ENCODE measurements around the gene FKBP5. TPM values are rescaled to one million over a fixed set of nuclear protein-coding genes. Genes with fewer than 3 reads are reported as not detected.

FKBP5 gene
- total and polyA plus RNA-seq, 2 donors from 2014 or later = 45.6 to 267 TPM

GRCh38 chr6:35724471-35724870 is 35.8 kb upstream of the FKBP5 start:
- no peaks in the 10 kb centered on the region for H3K9me3 ChIP-seq (ENCODE audit: control insufficient read depth in 2 of 3, insufficient read depth in 1 of 3, low read length in 3 of 3)
- H3K27ac ChIP-seq (ENCODE audit: low read depth in 2 of 2, low read length in 2 of 2) = no peak overlapping the region
- H3K9ac ChIP-seq (ENCODE audit: low read length in 3 of 3) = peak overlapping the region in 1 of 3 donors; percentile 35
- FAIRE-seq (no peak), DNase-seq (no peak)
- no peaks in the 10 kb centered on the region for H3K27me3 ChIP-seq (ENCODE audit: control insufficient read depth, insufficient read depth, low read length)
- peaks cover 0 to 65% (median 42%) of the 10 kb centered on the region in 3 donors for H3K4me1 ChIP-seq (ENCODE audit: control insufficient read depth in 2 of 3, insufficient read depth in 2 of 3, low read depth in 1 of 3, low read length in 3 of 3)
- no peaks in the 10 kb centered on the region for H3K36me3 ChIP-seq (ENCODE audit: control insufficient read depth in 2 of 3, insufficient read depth in 3 of 3, low read length in 3 of 3)
- no peak overlapping the region for H3K4me3 ChIP-seq (ENCODE audit: low read length in 3 of 3)
- intact Hi-C loops (cut with DNase I) = no loop called here
- TF ChIP-seq CTCF (IDR thresholded peaks at IDR 0.05; ENCODE audit: borderline replicate concordance, extremely low read depth, insufficient read depth) = no peak

- intact Hi-C loops (cut with DNase I) = no loop called here
- Histone ChIP-seq H3K4me3 (ENCODE audit: low read length in 3 of 3) (no peak overlapping the region), H3K4me1 (ENCODE audit: control insufficient read depth in 2 of 3, insufficient read depth in 2 of 3, low read depth in 1 of 3, low read length in 3 of 3) (peaks cover 0 to 63% (median 39%) of the 10 kb centered on the region in 3 donors), H3K27me3 (ENCODE audit: control insufficient read depth, insufficient read depth, low read length) (no peaks in the 10 kb centered on the region), H3K27ac (ENCODE audit: low read depth in 2 of 2, low read length in 2 of 2) (no peak overlapping the region), H3K9me3 (ENCODE audit: control insufficient read depth in 2 of 3, insufficient read depth in 1 of 3, low read length in 3 of 3) (no peaks in the 10 kb centered on the region), H3K36me3 (ENCODE audit: control insufficient read depth in 2 of 3, insufficient read depth in 3 of 3, low read length in 3 of 3) (no peaks in the 10 kb centered on the region), H3K9ac (ENCODE audit: low read length in 3 of 3) (peak overlapping the region in 1 of 3 donors; percentile 35)
- FAIRE-seq (no peak), DNase-seq (no peak)
- TF ChIP-seq CTCF (IDR thresholded peaks at IDR 0.05; ENCODE audit: borderline replicate concordance, extremely low read depth, insufficient read depth) = no peak
Measured at GRCh38 chr6:35724059-35724458, 35.3 kb upstream of the FKBP5 start.

- Histone ChIP-seq H3K27ac (ENCODE audit: low read depth in 2 of 2, low read length in 2 of 2) (no peak overlapping the region), H3K27me3 (ENCODE audit: control insufficient read depth, insufficient read depth, low read length) (no peaks in the 10 kb centered on the region), H3K9me3 (ENCODE audit: control insufficient read depth in 2 of 3, insufficient read depth in 1 of 3, low read length in 3 of 3) (no peaks in the 10 kb centered on the region), H3K4me1 (ENCODE audit: control insufficient read depth in 2 of 3, insufficient read depth in 2 of 3, low read depth in 1 of 3, low read length in 3 of 3) (peaks cover under 1 to 58% (median 34%) of the 10 kb centered on the region in 3 donors), H3K36me3 (ENCODE audit: control insufficient read depth in 2 of 3, insufficient read depth in 3 of 3, low read length in 3 of 3) (no peaks in the 10 kb centered on the region), H3K9ac (ENCODE audit: low read length in 3 of 3) (peak overlapping the region in 1 of 3 donors; percentile 35), H3K4me3 (ENCODE audit: low read length in 3 of 3) (no peak overlapping the region)
- TF ChIP-seq CTCF (IDR thresholded peaks at IDR 0.05; ENCODE audit: borderline replicate concordance, extremely low read depth, insufficient read depth) = no peak
- DNase-seq (no peak), FAIRE-seq (no peak)
- intact Hi-C loops (cut with DNase I) = no loop called here
Measured at GRCh38 chr6:35723587-35723986, 34.9 kb upstream of the FKBP5 start.

All from kidney (tissue), 14 donors.